HG03565 (cell line): Measurements from ENCODE around the gene ALDH9A1.
"Not testable (repeated sequence)": the region's sequence is repeated elsewhere in the genome, so short reads cannot be mapped to it uniquely, and the experiment has no call there.

ENCODE experiments used
- ATAC-seq: cut with Tn5 transposase; IDR thresholded peaks from one replicate; pipeline ENCODE4 v1.9.1; 2021; ENCODE audit warnings: mild to moderate bottlenecking, moderate library complexity; ENCODE audit not compliant: unreplicated experiment

ALDH9A1 gene

DNA sequence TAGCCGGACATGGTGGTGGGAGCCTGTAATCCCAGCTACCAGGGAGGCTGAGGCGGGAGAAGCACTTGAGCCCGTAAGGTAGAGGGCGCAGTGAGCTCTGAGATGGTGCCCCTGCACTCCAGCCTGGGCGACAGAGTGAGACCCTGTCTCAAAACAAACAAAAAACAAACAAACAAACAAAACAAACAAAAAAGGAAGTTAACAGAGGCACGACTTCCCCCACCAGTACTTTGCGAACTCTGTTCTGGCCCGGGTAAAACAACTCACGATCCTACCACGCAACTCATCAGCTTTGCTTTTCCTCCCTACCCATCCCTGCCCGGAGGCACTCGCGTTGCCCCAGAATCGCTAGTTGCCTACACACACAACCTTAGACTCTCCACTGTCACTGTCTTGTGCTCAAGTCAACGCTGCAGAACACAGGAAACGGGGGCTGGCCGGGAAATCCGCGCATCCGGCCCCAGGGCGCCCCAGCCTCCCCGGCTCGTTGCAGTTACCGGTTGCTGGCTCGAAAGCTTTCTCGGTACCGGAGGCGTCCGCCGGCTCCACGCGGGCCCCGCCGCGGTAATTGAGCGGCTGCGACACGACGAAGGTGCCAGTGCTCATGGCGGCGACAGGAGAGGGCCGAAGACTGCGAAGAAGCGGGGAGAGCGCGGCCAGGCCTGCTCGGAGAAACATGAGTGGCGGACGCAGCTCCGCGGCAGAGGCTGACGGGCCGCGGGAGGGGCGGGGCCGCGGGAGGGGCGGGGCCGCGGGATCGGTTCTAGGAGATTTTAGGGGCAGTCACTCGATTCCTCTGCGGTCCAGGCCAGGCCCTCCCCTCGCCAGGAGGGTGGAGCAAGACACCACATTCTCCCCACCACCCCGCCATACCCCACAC lies at the start of gene ALDH9A1:
ALDH9A1 (minus strand) TSS at position 682 of the 880 bp plus-strand sequence; CDS start at position 678, 4 bp downstream.
- ATAC-seq: peak; percentile 80

DNA sequence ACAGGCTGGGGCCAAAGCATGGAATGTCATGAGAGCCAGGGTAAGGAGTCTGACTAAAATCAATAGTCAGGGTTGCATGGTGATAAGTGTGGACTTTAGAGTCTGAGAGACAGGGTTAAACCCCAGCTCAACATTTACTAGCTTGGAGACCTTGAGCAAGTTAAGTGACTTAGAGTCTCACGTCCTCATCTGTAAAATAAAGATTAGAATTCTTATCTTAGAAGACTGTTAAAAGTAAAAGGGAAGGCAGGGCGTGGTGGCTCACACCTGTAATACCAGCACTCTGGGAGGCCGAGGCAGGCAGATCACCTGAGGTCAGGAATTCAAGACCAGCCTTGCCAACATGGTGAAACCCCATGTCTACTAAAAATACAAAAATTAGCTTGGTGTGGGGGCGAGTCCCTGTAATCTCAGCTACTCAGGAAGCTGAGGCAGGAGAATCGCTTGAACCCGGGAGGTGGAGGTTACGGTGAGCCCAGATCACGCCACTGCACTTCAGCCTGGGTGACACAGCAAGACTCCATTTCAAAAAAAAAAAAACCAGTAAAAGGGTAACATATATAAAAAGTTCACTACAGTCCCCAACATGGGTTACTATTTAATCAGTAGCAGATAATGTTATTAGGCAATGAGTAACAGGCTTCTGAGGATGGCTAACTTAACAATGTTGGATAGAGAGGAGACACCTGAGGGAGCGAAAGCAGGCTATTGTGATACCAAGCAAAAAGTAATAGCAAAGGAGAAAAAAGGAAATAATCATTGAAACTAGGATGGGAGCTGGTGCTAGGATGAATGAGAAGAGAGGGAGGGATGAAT lies 49.5 kb upstream of the ALDH9A1 start:
- no peak for ATAC-seq

DNA sequence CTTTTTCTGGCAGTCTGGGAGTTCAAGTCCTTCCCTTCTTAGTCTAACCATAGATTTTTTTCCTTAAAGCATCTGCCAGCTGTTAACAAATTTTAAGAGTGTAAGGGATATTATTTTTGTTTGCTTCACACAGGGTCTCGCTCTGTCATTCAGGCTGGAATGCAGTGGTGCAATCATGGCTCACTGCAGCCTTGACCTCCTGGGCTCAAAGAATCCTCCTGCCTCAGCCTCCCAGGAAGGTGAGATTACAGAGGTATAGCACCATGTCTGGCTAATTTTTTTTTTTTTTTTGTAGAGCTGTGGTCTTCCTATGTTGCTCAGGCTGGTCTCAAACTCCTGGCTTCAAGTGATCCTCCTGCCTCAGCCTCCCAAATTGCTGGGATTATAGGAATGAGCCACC lies 46.6 kb upstream of the ALDH9A1 start:
- not testable (repeated sequence) for ATAC-seq

DNA sequence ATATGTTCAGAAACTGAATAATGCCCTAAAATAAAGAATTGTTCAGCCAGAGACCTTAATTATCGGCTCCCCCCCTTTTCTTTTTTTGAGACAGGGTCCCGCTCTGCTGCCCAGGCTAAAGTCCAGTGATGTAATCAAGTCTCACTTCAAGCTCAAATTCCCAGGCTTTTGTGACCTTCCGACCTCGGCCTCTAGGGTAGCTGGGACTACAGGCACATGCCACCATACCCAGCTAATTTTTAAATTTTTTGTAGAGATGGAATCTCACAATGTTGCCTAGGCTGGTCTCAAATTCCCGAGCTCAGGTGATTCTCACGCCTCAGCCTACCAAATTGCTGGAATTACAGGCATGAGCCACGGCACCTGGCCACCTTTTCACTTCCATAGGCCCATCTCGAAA lies 43.8 kb upstream of the ALDH9A1 start:
- ATAC-seq: no peak

DNA sequence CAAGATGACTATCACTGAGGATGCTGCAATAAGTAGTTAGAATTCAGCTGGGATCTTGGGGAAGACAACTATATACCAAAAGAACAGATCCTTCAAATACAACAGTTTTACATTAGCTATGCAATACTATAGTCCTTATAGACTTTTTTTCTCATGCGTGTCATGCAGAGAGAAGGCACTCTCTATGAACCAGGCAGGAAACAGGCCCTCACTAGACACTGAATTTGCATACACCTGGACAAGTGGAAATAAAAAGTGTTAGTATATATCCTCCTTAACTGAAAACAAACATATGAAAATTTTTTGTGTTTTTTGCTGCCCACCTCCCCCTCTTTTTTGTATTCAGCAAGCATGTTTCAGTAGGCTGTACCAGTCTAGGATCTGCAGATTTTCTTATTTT lies 40.4 kb upstream of the ALDH9A1 start:
- peak; percentile 97 for ATAC-seq

DNA sequence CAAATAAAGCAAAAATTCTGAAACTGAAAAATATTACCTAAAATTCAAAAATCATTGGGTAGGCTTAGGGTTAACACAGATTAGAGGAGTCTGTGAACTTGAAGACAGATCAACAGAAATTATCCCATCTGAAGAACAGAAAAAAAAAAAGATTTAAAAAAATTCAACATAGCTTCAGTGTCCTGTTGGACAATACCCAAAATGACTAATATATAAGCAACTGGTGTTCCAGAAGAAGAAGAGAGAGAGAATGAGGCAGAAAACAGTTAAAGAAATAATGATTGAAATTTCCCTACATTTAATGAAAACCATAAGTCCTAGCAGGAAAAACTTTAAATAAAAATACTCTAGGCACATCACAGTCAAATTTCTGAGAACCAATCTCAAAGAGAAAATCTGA lies 38.8 kb upstream of the ALDH9A1 start:
- ATAC-seq: no peak

DNA sequence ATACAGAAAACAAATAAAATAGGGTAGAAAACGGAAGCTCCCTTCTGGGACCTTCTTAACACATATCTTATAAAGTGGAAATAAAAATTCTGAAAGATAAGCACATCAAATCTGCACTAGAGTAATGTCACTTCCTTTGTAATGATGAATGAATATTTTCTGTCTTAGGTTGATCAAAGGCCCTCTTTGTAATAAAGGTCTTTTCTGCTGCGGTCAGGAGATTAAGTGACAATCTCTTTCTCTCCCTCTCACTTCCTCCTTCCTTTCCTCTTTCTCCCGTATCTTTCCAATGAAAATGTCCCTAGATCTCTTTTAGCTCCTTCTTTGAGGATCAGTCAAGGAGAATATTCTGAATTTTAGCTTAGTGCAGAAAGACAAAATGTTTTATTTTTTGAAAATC lies 36.5 kb upstream of the ALDH9A1 start:
- no peak for ATAC-seq

DNA sequence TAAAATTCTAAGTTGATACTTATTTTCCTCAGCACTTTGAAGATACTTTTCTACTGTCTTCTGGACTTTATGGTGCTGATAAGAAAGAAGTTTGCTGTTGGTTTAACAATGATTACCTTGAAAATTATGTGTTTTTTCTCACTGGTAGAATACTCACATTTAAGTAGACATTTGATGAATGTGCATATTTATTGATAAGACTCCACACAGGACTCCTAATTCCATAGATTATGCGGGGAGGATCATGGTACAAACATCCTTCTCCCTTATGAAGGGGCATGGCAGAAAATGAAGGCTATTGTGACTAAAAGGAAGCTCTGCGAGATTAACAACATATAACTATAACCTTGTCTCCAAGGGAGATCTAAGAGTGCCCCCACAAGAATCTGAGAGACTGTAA lies 28.5 kb upstream of the ALDH9A1 start:
- no peak for ATAC-seq

DNA sequence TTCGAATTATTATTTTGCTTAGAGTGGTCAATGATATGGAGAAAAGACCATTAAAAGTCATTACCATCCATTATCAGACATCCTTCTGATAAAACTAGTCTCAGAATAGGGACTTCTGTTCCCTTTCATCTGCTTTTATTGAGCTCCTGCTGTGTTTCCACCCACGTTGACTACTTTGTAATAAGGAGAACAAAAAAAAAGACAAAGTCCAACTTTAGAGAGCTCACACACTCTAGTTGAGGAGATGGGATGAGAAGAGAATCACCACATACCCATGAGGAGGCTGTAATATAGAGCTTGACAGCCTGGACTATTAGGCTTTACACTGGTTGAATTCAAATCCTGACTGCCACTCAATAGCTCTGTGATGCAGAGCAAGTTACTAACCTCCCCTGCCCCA lies 27.8 kb upstream of the ALDH9A1 start:
- ATAC-seq: no peak

DNA sequence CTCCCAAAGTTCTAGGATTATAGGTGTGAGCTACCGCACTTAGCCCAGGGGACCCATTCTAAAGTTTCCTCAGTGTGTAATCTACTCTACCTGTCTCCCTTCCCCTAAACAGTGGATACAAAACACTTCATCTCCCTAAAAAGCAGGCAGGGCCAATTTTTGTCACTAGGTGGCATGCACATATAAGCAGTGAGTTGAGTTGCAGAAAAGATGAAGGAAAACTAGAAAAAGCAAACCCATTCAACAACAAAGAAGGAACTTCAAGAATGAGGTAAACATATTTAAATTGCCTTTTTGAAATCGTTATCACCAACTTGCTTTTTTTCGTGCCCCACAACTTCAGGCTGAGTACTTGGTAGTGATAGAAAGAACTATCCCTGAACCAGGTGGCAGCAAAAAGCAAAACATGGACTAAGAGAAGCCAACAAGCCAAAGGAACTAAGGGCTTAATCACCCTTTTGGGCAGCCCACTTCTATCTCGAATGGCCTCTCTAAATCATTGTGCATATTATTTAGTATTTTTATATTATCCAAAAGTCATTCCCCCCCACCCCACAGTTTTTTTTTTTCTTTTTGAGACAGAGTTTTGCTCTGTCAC lies 19.7 kb upstream of the ALDH9A1 start:
- peak; percentile 56 for ATAC-seq

DNA sequence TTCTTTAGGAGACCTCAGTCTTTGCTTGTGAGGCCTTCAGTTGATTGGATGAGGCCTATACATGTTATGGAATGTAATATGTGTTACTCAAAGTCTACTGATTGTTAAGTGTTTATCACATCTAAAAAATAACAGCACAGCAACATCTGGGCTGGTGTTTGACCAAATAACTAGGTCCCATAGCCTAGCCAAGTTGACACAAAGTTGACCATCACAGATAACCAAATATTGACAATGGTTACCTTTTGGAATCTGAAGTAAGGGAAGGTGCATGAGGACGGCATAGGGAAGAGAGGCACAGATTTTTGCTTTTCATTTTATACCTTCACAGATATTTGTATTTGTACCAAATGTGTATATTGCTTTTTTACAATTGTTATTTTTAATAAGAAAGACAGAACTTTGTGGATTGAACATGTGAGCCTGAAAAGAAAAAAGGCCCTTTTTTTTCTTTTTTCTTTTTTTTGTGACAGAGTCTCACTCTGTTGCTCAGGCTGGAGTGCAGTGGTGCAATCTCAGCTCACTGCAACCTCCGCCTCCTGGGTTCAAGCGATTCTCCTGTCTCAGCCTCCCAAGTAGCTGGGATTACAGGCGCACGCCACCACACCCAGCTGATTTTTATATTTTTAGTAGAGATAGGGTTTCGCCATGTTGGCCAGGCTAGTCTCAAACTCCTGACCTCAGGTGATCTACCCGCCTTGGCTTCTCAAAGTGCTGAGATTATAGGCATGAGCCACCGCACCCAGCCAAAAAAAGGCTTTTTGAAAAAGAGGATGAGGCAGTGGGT lies 18.1 kb upstream of the ALDH9A1 start:
- ATAC-seq: not testable (repeated sequence)

DNA sequence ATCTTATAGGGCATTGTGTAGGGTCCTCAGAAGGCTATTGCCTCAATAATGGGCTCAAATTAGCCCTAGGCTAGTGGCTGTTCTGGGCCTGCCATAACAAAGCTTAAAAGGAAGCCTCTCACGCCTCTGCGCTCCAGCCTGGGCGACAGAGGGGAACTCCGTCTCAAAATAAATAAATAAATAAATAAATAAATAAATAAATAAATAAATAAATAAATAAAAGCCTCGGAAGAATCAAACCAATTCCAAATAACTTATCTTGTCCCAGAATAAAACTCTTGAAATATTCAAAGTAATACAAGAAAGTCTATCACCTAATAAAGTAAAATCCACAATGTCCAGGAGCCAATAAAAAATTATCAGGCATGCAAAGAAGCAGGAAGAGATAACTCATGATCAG lies 14.4 kb upstream of the ALDH9A1 start:
- ATAC-seq: no peak

DNA sequence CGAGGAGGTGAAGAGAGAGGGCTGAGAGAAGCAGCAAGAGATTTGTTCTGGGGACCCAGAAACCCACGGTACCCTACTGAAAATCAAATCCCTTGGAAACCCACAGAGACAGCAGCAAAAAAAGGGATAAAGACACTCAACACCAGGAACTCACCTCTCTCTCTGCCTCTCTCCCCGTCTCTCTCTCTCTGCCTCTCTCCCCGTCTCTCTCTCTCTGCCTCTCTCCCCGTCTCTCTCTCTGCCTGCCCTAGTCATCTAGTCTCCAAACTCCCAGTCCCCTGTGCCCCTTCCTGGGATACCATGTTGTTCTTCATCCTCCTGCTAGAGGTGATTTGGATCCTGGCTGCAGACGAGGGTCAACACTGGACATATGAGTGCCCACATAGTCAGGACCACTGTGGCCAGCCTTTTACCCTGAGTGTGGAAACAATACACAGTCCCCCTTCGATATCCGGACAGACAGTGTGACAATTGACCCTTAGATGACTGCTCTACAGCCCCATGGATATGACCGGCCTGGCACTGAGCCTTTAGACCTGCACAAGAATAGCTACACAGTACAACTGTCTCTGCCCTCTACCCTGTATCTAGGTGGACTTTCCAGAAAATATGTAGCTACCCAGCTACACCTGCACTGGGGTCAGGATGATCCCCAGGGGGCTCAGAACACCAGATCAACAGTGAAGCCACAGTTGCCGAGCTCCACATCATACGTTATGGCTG lies 9.8 kb upstream of the ALDH9A1 start:
- ATAC-seq: no peak

DNA sequence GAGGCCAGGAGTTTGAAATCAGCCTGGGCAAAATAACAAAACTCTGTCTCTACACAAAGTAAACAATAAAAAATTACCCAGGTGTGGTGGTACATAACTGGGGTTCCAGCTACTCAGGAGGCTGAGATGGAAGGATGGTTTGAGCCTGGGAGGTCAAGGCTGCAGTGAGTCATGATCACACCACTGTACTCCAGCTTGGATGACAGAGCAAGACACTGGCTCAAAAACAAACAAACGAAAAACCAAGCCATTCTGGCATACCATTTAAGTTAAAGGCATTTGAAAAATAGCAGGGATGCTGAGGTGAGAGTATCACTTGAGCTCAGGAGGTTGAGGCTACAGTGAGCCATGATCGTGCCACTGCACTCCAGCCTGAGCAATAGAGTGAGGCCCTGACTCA lies 5.3 kb upstream of the ALDH9A1 start:
- no peak for ATAC-seq

DNA sequence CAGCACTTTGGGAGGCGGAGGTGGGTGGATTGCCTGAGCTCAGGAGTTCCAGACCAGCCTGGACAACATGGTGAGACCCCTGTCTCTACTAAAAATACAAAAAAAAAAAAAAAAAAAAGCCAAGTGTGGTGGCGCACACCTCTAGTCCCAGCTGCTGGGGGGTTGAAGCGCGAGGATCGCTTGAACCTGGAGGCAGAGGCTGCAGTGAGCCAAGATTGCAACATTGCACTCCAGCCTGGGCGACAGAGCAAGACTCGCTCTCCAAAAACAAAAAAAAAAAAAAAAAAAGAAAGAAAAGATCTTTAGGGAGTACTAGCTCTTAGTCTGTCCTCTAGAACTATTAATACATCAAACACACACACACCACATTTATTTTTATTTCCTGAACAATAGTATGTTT lies 3.6 kb upstream of the ALDH9A1 start:
- not testable (repeated sequence) for ATAC-seq

DNA sequence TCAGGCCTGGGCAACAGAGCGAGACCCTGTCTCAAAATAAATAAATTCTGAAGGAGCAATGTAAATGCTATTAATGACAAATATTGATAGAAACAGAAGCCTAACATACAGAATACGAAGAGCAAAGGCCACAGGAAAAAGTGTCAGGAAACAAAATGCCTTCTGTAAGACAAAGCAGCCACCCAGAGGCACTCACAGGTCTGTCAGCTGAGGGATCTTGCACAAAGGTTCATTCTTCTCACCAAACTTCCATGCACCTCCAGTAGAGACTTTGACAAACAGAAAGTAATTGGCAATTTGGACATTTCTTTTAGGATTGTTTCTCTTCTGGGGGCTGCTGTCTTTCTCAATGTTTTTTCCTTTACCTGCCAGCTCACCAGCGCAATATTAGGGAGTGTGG lies 1.2 kb upstream of the ALDH9A1 start:
- ATAC-seq: no peak

DNA sequence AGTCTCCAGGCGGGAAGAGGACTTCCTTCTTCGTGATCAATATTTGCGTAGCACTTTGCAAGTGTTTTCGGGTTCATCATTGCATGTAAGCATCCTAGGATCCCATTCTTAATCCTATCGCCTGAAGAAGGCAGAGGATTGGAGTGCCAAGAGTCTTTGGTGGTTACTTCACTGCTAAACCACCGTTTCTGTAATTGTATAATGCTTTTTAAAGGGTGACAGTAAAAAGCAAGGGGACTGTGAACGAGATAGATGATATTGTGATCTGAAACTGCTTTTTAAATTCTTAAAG lies 345 bp upstream of the ALDH9A1 start:
- ATAC-seq: no peak

DNA sequence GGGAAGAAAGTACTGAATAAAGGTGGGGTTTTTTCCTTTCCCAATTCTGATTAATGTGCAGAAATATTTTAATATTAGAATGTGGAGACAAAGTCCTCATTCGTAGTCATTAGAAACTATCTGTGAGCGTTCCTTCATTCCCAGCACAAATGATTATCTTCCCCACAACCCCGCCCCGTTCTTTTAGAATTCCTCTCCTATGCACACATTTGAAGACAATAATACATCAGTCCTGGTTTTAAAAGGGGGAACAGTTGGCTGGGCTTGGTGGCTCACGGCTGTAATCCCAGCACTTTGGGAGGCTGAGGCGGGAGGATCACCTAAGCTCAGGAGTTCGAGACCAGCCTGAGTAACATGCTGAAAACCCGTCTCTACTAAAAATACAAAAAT lies 876 bp downstream of the ALDH9A1 start:
- ATAC-seq: no peak

DNA sequence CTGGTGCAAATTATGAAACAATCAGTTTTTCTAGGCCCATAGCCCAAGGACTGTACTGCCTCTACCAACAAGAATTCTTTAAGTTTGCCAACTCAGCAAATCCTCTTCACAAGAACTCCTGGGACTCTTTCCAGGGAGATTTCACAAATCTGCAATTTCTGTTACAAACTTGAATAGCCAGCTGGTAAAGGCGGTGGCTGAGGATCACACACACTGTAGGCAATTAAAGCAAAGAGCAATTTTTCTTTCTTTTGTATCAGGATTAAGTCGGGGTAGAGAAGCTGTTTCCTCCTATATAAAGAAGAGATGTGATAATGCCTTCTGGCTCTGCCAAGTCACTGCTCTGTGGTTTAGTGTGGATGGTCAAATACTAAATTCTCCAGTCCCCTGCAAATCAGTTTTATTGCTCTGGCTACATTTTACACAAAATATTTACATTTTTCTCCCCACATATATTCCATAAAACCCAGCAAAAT lies 1.7 kb downstream of the ALDH9A1 start:
- ATAC-seq: no peak

DNA sequence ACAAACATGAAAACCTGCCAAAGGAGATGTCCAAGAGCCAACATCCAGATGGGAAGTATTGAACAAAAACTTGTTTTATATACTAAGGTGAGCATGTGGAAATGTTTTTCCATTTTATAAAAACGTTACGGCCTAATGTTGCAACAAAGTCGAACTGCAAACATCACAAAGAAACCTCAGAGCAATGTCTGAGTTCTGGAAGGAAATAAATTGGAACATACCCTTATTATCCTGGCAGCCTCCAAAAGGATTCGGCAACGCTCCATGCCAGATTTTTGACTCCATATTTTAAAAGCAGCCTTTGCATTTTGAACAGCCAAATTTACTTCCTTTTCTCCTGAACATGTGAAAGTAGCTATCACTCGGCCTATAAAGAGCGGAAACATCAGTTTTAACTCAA lies 3.3 kb downstream of the ALDH9A1 start:
- no peak for ATAC-seq
